Measurements from ENCODE around the gene GPRC5B. TPM values are rescaled to one million over a fixed set of nuclear protein-coding genes. Genes with fewer than 3 reads are reported as not detected.

Gene GPRC5B
- total RNA-seq, 2 experiments from 2014 or later = not detected

DNA sequence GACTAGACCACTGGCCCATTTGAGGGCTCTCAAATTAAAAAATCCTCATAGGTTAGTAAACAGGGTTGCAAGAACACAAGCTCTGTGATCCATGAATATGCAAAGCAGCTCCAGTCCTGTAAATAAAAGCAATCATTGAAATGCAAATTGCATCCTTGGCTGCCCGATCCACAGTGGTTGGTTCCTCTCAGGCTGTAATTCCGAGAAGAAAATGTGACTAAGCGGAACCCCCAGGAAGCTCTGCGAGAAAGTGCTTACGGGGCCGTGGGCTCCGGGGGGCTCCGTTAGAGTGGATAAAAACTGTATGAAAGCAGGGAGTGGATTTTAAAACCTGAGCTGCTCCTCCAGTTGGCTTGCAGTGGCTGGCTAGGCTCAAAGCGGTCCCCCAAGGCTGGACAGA, 2.5 kb downstream of the GPRC5B start:
- no peaks in the 10 kb centered on the region for H3K36me3 Mint-ChIP-seq (ENCODE audit: low read depth)
- ChIA-PET POLR2A (no interaction called here), CTCF (interaction anchor here (0.9 kb wide), 1 partner anchor 25 kb away, joined by 4 read pairs; no protein-coding TSS in a partner anchor)
- H3K27ac Mint-ChIP-seq = no peak overlapping the region
- H3K9me3 Mint-ChIP-seq = no peaks in the 10 kb centered on the region
- ATAC-seq (no peak), DNase-seq (no peak)
- H3K4me1 Mint-ChIP-seq (ENCODE audit: low read depth) = peaks cover 15% of the 10 kb centered on the region
- TF ChIP-seq, protein P1, sequence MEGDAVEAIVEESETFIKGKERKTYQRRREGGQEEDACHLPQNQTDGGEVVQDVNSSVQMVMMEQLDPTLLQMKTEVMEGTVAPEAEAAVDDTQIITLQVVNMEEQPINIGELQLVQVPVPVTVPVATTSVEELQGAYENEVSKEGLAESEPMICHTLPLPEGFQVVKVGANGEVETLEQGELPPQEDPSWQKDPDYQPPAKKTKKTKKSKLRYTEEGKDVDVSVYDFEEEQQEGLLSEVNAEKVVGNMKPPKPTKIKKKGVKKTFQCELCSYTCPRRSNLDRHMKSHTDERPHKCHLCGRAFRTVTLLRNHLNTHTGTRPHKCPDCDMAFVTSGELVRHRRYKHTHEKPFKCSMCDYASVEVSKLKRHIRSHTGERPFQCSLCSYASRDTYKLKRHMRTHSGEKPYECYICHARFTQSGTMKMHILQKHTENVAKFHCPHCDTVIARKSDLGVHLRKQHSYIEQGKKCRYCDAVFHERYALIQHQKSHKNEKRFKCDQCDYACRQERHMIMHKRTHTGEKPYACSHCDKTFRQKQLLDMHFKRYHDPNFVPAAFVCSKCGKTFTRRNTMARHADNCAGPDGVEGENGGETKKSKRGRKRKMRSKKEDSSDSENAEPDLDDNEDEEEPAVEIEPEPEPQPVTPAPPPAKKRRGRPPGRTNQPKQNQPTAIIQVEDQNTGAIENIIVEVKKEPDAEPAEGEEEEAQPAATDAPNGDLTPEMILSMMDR (IDR thresholded peaks at IDR 0.05) = no peak
- H3K27me3 Mint-ChIP-seq = peaks cover 33% of the 10 kb centered on the region
- H3K4me3 Mint-ChIP-seq = no peak overlapping the region
- intact Hi-C loops (cut with micrococcal nuclease) = no loop called here

- intact Hi-C loops (cut with micrococcal nuclease) = no loop called here
- TF ChIP-seq, protein P1 (IDR thresholded peaks at IDR 0.05) = no peak
- H3K27me3 Mint-ChIP-seq = peaks cover 33% of the 10 kb centered on the region
- H3K36me3 Mint-ChIP-seq (ENCODE audit: low read depth) = no peaks in the 10 kb centered on the region
- H3K4me3 Mint-ChIP-seq = no peak overlapping the region
- no peak for DNase-seq
- ChIA-PET CTCF (interaction anchor here (0.9 kb wide), 1 partner anchor 25 kb away, joined by 4 read pairs; no protein-coding TSS in a partner anchor), POLR2A (no interaction called here)
- no peaks in the 10 kb centered on the region for H3K9me3 Mint-ChIP-seq
- H3K27ac Mint-ChIP-seq = no peak overlapping the region
- peaks cover 15% of the 10 kb centered on the region for H3K4me1 Mint-ChIP-seq (ENCODE audit: low read depth)
- no peak for ATAC-seq
These were observed 2.9 kb downstream of the GPRC5B start for GRCh38 chr16:19881783-19882182.

DNA sequence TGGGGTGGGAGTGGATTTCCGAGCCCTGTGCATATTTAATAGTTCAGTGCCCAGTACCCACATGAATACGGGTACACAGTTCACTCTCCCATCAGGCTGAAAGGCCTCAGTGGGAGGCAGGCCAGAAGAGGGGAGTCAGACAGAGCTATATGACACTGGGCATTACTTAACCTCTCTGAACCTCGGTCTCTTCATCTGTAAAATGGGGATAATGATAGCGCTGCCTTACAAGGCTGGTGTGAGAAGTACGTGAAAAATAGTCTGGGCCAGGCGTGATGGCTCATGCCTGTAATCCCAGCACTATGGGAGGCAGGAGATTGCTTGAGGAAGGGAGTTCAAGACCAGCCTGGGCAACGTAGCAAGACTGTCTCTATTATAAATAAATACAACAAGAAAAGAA, 3.6 kb downstream of the GPRC5B start:
- Mint-ChIP-seq H3K27me3 (peaks cover 30% of the 10 kb centered on the region), H3K4me1 (ENCODE audit: low read depth) (peaks cover 9% of the 10 kb centered on the region), H3K36me3 (ENCODE audit: low read depth) (no peaks in the 10 kb centered on the region), H3K27ac (no peak overlapping the region), H3K4me3 (no peak overlapping the region), H3K9me3 (no peaks in the 10 kb centered on the region)
- TF ChIP-seq, protein P1 (IDR thresholded peaks at IDR 0.05) = no peak
- DNase-seq (no peak), ATAC-seq (no peak)
- POLR2A ChIA-PET = no interaction called here
- intact Hi-C loops (cut with micrococcal nuclease) = no loop called here
- CTCF ChIA-PET = no interaction called here

DNA sequence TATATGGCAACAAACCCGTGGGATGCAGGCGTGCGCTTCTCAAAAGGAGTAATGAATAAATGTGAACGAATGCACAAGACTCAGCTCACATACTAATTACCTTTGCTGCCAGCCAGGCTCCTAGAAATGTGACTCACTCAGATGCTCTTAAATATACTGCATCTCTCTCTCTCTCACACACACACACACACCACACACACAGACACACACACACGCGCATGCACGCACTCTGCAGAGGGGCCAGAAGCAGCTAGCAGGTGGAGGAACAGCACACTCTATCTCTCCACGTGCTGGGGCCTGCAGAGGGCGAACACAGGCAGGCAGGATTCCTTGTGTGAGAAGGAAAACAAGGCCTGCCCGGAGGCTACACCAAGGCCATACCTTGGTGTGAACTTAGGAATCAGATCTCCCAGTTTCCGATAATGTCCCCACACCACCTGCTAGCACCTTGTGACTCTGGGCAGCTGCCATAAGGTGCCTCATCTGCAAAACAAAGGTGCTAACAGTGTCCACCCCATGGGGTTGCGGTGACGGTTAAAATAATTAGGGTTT, 5.3 kb downstream of the GPRC5B start:
- intact Hi-C loops (cut with micrococcal nuclease) = no loop called here
- H3K27ac Mint-ChIP-seq = no peak overlapping the region
- H3K4me3 Mint-ChIP-seq = no peak overlapping the region
- ChIA-PET CTCF (interaction anchor here (1.1 to 1.2 kb wide), 2 partner anchors 10 to 296 kb away, joined by 3 read pairs; no protein-coding TSS in a partner anchor), POLR2A (no interaction called here)
- no peaks in the 10 kb centered on the region for H3K4me1 Mint-ChIP-seq (ENCODE audit: low read depth)
- DNase-seq (no peak), ATAC-seq (no peak)
- TF ChIP-seq, protein P1 (IDR thresholded peaks at IDR 0.05) = no peak
- H3K9me3 Mint-ChIP-seq = no peaks in the 10 kb centered on the region
- H3K36me3 Mint-ChIP-seq (ENCODE audit: low read depth) = no peaks in the 10 kb centered on the region
- H3K27me3 Mint-ChIP-seq = peaks cover 19% of the 10 kb centered on the region

DNA sequence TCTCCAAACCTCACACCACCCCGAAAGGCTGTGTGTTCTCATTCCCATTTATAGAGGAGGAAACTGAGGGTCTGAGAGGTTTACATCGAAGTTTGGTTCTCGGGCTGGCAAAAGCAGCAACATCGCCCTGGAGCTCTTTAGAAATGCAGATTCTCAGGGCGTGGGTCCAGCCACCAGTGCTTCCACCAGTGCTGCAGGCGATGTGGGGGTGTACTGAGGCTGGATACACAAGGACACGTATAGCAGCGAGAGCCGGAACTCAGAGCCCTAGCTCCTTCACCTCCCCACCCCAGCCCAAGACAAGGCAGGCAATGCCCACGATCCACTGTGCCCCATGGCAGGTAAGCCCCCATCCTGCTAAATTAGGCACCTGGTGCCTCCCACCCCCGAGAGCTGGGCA, 5.9 kb downstream of the GPRC5B start:
- TF ChIP-seq, protein P1 (IDR thresholded peaks at IDR 0.05) = no peak
- CTCF ChIA-PET = no interaction called here
- Mint-ChIP-seq H3K9me3 (no peaks in the 10 kb centered on the region), H3K4me1 (ENCODE audit: low read depth) (no peaks in the 10 kb centered on the region), H3K4me3 (no peak overlapping the region), H3K36me3 (ENCODE audit: low read depth) (no peaks in the 10 kb centered on the region), H3K27ac (no peak overlapping the region), H3K27me3 (peaks cover 16% of the 10 kb centered on the region)
- DNase-seq (no peak), ATAC-seq (no peak)
- intact Hi-C loops (cut with micrococcal nuclease) = no loop called here
- POLR2A ChIA-PET = no interaction called here
